Stimulated activated CD8-positive, alpha-beta memory T cell treated with anti-CD3 and anti-CD28 coated beads, Interleukin-15, amount 100 ng/mL, for 1 hour (primary cell): Measurements from ENCODE around the gene TP53TG5.

Experiments
- DNase-seq: peaks from one replicate; pipeline ENCODE4 v3.0.0-alpha.2; 2020; ENCODE audit warnings: low read depth

The TP53TG5 gene

DNA sequence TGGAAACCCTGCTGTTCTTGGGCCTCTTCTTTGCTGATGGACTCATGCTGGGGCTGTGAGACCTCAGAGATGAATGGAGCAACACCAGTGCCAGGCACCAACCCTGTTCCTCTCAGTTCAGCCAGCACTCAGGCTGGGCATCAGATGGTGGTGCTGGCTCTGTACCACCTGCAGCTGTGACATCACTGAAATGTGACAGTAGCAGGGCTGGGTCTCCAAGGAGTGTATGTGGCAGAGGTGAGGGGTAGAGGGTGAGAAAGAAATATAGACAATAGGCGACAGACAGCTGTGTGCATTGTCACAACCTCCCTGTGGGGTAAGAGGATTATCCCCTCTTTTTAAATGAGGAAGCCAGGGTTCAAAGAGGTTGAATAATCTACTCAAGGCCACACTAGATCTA, at the start of gene TP53TG5:
TP53TG5 (minus strand) TSS at position 135 of the 400 bp plus-strand sequence; CDS start at position 46, 89 bp downstream.
- no peak for DNase-seq

GRCh38 chr20:45427236-45428149, 49.4 kb upstream of the TP53TG5 start:
- DNase-seq, result no peak

- DNase-seq, result no peak
Measured at GRCh38 chr20:45426320-45427016, 48.3 kb upstream of the TP53TG5 start.

DNA sequence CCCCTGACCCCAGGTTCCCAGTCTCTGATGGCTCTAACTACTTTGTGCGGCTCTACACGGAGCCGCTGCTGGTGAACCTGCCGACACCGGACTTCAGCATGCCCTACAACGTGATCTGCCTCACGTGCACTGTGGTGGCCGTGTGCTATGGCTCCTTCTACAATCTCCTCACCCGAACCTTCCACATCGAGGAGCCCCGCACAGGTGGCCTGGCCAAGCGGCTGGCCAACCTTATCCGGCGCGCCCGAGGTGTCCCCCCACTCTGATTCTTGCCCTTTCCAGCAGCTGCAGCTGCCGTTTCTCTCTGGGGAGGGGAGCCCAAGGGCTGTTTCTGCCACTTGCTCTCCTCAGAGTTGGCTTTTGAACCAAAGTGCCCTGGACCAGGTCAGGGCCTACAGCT, 47.4 kb upstream of the TP53TG5 start:
- DNase-seq, result no peak

DNA sequence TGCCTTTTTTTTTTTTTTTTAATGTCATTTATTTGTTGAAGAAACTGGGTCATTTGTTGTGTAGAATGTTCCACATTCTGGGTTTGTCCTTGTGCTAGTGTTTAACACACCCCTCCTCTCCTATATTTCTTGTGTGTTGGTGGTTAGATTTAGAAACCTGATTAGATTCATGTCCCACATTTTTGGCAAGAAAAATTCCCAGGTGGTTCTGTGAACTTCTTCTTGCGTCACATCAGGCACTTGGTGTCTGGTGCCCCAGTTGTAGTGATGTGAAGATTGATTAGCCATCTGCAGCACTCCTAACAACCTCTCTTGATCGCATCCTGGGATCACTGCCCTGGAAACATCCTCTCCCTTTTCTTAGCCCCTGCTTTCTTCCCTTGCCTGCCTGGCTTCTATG, 45.6 kb upstream of the TP53TG5 start:
- no peak for DNase-seq

DNA sequence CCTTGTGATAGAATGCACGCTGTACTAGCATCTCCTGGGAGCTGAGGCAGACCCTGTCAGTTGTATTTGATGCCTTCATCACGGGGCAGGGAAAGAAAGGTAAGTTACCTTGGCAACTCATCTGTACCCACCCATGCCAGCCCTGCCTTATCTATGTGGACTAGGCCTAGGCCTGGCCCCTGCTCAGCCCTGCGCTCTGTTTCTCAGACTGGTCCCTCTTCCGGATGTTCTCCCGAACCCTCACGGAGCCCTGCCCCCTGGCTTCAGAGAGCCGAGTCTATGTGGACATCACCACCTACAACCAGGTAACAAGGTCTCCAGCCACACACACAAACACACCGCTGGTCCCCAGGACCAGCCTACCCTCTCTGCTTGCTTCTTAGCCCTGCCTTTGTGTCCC, 42.0 kb upstream of the TP53TG5 start:
- no peak for DNase-seq

- no peak for DNase-seq
Measured at GRCh38 chr20:45419188-45420091, 41.3 kb upstream of the TP53TG5 start.

DNA sequence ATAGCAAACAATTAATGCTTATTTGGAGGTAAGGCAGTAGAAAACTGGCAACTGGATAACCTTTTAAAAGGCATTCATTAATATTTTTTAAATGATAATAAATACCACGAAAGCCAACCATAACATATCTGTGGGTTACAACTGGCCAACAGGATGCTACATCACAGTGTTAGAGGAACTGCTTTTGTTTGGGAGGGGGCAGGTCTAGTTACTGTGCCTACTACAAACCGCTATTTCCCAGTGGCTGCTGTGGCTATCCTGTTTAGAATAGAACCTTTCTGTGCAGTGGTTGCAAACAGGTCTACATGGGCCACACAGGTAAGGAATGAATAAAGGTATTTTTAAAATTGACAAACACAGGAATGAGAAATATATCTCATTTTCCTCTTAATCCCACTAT, 38.8 kb upstream of the TP53TG5 start:
- DNase-seq, result no peak

DNA sequence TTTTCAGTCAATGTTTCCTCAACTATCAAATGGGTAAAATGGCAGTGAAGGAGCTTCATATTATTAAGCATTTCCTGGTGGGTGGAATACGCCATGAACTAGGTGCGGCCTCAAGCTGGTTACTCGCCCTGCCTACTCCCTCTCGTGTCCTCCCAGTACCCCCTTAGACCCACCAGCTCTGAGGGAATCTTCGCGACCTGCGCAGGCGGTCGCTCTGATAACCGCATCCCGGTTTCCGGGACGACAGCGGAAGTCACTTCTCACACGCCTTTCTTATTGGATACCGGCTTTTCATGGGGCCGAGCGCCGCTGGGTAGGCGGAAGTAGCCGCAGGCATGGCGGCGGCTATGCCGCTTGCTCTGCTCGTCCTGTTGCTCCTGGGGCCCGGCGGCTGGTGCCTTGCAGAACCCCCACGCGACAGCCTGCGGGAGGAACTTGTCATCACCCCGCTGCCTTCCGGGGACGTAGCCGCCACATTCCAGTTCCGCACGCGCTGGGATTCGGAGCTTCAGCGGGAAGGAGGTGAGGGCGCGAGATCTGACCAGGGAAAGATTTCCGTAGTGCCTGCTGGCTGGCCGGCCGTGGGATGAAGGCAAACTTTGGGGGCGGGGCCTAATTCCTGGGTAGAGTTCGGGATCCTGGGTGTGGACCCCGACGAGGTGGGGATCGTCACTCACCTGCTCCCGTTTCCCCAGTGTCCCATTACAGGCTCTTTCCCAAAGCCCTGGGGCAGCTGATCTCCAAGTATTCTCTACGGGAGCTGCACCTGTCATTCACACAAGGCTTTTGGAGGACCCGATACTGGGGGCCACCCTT, 37.9 kb upstream of the TP53TG5 start, which contains the start of gene PIGT:
PIGT (plus strand) TSS at position 320 of the 816 bp plus-strand sequence; CDS start at position 336, 16 bp downstream.
- DNase-seq, result peak; percentile 75

DNA sequence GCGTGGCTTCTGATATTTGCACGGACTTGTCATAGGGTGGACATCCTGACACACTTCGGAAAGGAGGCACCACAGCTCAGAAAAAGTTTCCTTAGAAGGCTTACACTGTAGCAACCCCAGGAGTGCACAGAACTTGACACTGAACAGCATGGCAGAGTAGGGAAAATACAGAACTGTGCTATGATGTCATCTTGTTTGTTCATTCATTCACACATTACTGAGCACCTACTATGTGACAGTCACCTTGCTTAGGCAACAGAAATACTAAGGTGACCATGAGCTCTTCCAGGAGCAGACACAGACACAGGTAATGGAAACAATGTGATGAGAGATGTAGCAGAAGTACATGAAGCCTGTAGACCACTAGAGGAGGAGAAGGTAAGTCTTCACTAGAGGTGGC, 35.4 kb upstream of the TP53TG5 start:
- no peak for DNase-seq

DNA sequence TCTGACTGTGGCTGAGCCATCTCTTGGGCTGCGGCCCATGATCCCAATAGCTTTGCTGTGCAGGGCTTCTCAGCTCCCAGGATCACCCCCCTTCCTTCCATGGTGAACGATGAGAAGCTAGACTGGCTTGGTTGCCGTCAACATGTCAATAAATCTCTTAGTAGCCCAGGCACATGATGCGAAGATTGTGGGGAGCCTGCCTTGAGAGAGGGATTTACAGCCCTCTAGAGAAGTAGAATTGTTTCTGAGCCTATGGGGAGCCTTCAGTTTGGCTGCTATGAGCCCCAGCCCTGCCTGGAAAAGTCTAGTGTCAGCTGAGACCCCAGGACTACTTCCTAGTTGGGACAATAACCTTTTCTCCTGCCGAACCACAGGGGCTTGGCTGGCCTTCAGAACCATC, 34.5 kb upstream of the TP53TG5 start:
- DNase-seq, result no peak

- DNase-seq, result no peak
Measured at GRCh38 chr20:45410887-45411286, 32.8 kb upstream of the TP53TG5 start.

GRCh38 chr20:45409521-45410272, 31.6 kb upstream of the TP53TG5 start:
- DNase-seq, result no peak

- DNase-seq, result no peak
Measured at GRCh38 chr20:45408646-45409213, 30.6 kb upstream of the TP53TG5 start.

DNA sequence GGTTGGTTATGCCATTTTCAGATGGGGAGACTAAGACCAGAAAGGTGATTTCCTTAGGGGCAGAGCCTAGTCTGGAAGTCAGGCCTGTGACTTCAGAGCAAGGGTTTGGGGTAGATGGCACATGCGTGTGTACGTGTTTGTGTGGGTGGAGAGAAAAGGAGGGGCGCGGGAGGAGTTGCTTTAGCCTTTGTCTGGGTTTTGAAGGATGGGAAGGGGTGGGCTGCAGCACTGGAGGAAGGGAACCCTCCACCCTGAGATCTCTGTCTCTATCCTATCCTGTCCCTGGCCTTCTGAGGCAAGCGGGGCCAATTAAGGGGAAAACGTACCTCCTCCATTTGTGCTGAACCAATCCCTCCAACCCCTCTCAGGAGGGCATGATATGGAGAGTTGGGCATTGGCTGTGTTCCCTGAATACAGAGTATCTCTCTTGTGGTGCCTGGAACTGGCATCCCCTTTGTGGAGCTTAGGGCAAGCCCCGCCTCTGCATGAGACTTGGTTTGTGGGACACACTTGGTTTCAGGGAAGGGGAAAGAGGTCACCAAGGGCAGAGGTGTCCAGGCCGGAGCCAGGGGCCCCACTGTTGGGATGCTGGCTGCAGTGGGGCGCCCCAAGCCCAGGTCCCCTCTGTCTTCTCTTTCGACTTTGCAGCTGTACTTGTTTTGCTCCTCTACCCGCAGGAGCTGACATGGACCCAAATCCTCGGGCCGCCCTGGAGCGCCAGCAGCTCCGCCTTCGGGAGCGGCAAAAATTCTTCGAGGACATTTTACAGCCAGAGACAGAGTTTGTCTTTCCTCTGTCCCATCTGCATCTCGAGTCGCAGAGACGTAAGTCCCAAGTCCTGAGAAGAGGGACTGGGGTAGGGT, 29.9 kb upstream of the TP53TG5 start, which contains the start of gene DBNDD2:
DBNDD2 (plus strand) TSS at position 507 of the 863 bp plus-strand sequence; CDS start at position 686, 179 bp downstream.
- DNase-seq, result no peak

DNA sequence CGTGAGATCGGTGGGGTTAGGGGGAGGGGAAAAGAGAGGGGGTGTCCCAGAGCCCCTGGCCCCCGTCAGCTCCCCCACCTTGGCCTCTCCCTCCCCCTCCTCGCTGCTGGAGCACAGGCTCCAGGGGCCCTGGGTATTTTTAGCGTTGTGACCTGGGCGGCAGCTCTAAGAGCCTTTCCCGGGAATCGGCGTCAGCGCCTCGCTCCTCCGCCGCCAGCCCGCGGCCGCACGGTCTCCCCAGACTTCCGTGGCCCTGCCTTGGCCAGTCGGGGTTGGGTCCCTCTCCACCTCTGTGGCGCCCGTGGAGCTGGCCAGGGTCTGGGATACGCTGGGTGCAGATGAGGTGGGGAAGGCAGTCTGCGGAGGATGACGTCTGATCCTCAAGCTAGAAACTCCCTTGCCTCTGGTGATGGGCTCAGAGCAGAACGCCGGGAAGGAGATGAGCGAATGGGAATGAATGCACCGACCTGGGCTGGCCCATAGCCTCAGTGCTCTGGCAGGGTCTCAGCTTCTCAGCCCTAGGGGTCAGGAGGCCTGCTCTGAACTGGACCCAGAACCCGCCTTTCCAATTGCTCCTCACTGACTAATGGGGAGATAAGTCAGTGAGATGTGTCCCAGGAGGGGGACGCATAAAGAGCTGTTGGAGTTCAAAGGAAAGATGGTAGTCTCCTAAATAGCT, 29.1 kb upstream of the TP53TG5 start:
- DNase-seq, result no peak

- DNase-seq, result no peak
Measured at GRCh38 chr20:45406260-45407066, 28.3 kb upstream of the TP53TG5 start.
